IPS-15b (cell line): Measurements from ENCODE around the gene RUFY1.
"Not testable (repeated sequence)": the region's sequence is repeated elsewhere in the genome, so short reads cannot be mapped to it uniquely, and the experiment has no call there.

Experiments
- H3K27me3 ChIP-seq: one replicate; pipeline ENCODE4 v1.6.1; 2013; ENCODE audit warnings: low read length; ENCODE audit not compliant: control insufficient read depth, insufficient read depth
- H3K36me3 ChIP-seq: one replicate; pipeline ENCODE4 v1.6.1; 2013; ENCODE audit warnings: low read length; ENCODE audit not compliant: control insufficient read depth, insufficient read depth
- H3K4me1 ChIP-seq: one replicate; pipeline ENCODE4 v1.6.1; 2013; ENCODE audit warnings: mild to moderate bottlenecking, low read length; ENCODE audit not compliant: control insufficient read depth, insufficient read depth
- H3K4me3 ChIP-seq: one replicate; pipeline ENCODE4 v1.5.1; 2013; ENCODE audit warnings: low read depth, low read length
- H3K9ac ChIP-seq: one replicate; pipeline ENCODE4 v1.6.1; 2013; ENCODE audit warnings: low read depth, mild to moderate bottlenecking, low read length
- H3K9me3 ChIP-seq: one replicate; pipeline ENCODE4 v1.6.1; 2013; ENCODE audit warnings: mild to moderate bottlenecking, low read length; ENCODE audit not compliant: control insufficient read depth, insufficient read depth

RUFY1 gene

DNA sequence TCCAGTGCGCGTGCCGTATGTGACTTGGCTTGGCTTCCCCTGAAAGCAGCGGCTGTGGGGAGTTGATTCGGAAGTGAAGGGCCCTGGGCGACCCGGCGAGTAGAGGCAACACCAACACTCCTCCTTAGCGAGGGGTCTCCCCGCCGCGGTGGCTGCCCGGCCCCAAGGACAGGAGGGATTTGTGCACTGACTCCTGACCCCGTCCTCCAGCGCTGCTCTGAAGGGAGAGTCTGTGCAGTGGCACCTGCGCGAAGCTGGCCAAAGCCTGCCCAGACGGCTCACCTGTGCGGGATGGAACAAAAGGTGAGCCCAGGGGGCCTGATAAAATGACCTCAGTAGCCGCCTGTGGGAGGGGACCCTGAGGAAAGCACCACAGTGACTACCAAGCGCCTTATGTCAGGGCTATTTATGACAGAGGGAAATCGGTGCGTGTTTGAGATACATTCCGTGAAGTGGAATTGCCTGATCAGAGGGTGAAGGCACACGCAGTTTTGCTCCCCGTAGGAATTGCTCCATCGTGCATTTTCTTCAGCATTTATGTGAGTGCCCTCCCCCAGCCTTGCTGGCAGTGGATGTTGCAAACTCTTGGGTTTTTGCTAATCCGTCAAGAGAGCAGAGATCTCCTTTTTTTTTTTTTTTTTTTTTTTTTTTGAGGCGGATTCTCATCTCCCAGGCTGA is 108.0 kb downstream of the RUFY1 start:
- not testable (repeated sequence) for H3K9me3 ChIP-seq, H3K27me3 ChIP-seq, H3K9ac ChIP-seq, H3K4me1 ChIP-seq, H3K36me3 ChIP-seq
- peak overlapping the region; percentile 53 for H3K4me3 ChIP-seq
